Keratinocyte (primary cell): ENCODE results near the gene DHX38.

ENCODE experiments used
- EZH2 ChIP-seq: IDR thresholded peaks from one replicate; pipeline ENCODE4 v1.6.1; 2012; ENCODE audit warnings: inconsistent platforms, mild to moderate bottlenecking, low read length, moderate library complexity
- TF ChIP-seq, protein P1 (sequence below), 3 experiments: IDR thresholded peaks in 1 of 3; conservative IDR thresholded peaks in 1 of 3; optimal IDR thresholded peaks in 1 of 3; 2 replicates in 2 of 3; 3 replicates in 1 of 3; pipeline versions ENCODE3 to v1.5.1; 2011; ENCODE audit warnings: low read length in 3 of 3, mild to moderate bottlenecking in 3 of 3, moderate library complexity in 2 of 3, control low read depth in 1 of 3, inconsistent platforms in 1 of 3; ENCODE audit not compliant: insufficient read depth in 2 of 3; ENCODE audit errors: extremely low read depth in 1 of 3

DNA sequence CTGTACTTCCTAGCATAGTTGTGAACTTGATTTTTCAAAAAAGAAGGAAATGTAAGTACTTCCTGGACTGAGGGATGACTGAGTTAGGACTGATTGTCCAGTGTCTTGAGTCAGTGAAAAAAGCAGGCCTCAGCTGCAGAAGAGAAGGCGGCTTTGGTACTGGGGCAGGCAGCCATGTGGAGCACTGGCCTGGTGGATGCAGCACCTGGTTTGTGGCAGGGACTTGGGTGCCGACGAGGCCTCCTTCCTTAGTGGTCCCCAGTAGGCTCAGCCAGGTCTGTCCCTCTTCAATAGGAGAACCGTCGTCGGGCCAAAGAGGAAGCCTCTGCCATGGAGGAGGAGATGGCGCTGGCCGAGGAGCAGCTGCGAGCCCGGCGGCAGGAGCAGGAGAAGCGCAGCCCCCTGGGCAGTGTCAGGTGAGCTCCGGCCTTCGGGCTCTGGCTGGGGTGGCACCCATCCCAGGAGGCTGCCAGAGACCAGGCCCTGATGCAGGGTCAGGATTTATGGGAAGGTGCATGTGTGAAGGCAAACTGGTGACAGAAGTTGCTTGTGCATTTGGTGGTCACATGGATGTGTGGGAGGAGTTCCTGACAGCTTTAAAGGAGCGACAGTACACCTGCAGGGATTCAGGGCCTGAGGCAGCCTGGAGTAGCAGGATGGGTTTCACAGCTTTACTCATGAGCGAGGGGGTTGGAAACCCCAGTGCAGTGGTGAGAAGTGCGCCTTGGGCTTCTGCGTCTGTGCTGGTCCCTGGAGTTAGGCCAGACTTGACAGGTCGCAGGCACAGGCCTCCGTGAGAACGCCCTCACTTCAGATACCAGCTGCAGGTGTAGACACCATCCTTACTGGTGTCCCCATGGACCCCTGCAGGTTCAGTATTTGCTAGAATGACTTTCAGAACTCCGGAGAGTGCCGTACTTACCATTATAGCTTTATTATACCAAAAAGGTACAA is 17.3 kb downstream of the DHX38 start:
- TF ChIP-seq, protein P1, sequence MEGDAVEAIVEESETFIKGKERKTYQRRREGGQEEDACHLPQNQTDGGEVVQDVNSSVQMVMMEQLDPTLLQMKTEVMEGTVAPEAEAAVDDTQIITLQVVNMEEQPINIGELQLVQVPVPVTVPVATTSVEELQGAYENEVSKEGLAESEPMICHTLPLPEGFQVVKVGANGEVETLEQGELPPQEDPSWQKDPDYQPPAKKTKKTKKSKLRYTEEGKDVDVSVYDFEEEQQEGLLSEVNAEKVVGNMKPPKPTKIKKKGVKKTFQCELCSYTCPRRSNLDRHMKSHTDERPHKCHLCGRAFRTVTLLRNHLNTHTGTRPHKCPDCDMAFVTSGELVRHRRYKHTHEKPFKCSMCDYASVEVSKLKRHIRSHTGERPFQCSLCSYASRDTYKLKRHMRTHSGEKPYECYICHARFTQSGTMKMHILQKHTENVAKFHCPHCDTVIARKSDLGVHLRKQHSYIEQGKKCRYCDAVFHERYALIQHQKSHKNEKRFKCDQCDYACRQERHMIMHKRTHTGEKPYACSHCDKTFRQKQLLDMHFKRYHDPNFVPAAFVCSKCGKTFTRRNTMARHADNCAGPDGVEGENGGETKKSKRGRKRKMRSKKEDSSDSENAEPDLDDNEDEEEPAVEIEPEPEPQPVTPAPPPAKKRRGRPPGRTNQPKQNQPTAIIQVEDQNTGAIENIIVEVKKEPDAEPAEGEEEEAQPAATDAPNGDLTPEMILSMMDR (optimal IDR thresholded peaks at IDR 0.05 in 1 of 3, IDR thresholded peaks at IDR 0.05 in 1 of 3, conservative IDR thresholded peaks at IDR 0.05 in 1 of 3; ENCODE audit: extremely low read depth in 1 of 3, insufficient read depth in 2 of 3, low read length in 3 of 3): no peak
- no peak for TF ChIP-seq EZH2
